ENCODE measurements around the gene MRPL14.
"Not testable (repeated sequence)": the region's sequence is repeated elsewhere in the genome, so short reads cannot be mapped to it uniquely, and the experiment has no call there.

The MRPL14 gene

DNA sequence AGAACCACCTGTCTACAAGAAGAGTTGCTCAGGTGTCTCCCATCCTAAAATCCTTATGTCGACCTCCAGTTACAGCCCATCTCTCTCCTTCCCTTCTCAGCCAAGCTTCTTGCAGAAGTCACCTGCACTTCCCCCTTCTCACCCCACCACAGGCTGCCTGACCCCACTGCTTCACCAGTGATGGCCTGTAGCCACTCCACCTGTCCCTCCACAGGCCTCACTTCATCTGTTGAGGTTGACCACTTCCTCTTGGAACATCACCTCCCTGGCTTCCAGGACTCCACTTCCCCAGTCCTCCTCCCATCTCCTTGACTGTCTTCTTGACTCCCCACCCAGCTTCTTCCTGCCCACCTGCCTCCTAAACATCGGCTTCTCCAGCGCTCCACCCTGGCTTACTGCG lies 25.4 kb downstream of the MRPL14 start:
- DNase-seq (ENCODE audit: low read depth in 2 of 2) = no peak

DNA sequence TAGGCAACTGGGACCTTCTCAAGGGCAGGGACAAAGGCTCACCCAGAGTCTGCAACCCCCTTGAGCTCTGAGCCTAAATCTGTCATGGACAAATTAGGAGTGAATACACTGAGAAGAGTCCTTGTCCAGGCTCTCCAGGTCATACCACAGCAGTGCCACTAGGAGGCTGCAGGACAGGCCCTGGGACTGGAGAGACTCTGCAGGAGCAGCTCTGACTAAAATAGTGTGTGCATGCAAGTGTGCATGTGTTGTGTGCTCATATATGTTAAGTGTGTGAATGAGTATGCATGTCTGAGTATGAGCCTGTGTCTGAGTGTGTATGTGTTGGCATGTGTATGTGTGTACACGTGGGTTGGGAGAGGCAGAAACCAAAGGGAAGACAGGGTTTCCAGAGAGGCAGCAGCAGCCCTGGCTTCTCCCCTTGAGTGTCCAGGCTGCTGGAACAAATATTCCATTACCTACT lies 27.1 kb downstream of the MRPL14 start:
- no peak for DNase-seq (ENCODE audit: low read depth in 2 of 2)

DNA sequence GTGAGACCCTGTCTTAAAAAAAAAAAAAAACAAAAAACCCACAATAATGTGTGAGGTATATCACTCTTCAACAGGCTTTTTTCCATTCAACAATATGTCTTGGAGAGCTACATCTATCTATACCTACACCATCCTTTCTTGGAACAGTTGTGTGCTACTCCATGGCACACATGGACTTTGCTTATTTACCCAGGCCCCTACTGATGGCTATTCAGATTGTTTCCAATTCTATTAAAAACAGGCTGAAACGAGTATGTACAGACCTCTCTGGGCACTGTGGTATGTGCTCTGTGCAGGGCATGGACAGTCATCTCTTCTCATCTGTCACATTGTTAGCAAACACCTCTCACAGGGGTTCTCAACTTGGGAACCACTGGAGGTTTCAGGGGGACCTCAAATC lies 28.1 kb downstream of the MRPL14 start:
- DNase-seq (ENCODE audit: low read depth in 2 of 2) = no peak

DNA sequence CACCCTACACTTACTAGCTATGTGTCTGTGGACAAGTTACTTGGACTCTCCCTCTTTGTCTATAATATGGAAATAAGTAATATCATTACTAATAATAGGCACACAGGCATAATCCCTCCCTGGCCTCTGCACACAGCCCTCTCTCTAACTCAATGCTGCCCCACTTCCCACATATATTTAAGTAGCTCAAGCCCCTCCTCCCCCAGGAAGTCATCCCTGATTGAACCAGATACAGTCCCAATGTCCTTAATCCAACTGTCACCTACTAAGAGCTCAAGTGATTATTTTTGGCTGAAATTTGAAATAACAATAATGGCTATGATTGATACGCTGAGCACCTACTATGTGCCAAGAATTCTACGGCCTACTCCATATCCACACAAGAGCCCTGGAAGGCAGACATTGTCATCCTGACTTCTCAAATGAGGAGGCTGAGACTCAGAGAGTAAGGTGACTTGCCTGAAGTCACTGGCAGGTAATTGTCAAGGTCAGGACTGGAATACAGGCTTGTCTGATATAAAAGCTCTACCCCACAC lies 29.4 kb downstream of the MRPL14 start:
- DNase-seq (ENCODE audit: low read depth in 2 of 2) = no peak

DNA sequence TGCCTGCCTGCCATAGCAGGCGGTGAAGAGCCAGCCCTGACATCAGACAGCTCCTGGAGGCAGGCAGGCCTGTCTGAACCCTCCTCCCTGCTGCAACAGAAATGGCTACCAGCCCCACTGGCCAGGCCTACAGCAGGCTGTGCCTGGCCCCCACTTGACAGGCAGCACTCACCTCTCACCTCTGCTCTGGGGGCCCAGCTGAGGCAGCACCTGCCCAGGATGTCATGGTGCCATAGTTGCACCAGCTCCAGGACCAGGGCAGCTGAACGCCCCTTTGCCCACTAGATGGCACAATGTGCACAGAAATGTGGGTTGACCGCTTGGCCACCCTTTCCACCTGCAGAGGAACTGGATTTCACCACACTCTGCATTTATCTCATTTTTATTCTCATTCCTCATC lies 30.6 kb downstream of the MRPL14 start:
- DNase-seq (ENCODE audit: low read depth in 2 of 2) = peak; percentile 43 to 62

DNA sequence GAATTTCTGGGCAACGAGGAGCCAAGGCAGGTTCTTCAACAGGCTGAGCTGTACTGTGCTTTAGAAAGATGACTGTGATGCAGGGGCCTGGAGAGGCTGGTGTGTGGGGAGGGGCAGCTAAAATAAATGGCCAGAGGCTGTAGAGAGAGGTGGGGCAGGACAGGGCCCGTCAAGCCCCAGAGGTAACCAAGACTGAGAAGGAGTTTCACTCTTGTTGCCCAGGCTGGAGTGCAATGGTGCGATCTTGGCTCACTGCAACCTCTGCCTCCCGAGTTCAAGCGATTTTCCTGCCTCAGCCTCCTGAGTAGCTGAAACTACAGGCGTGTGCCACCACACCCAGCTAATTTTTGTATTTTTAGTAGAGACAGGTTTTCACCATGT lies 32.0 kb downstream of the MRPL14 start:
- not testable (repeated sequence) for DNase-seq (ENCODE audit: low read depth in 2 of 2)

DNA sequence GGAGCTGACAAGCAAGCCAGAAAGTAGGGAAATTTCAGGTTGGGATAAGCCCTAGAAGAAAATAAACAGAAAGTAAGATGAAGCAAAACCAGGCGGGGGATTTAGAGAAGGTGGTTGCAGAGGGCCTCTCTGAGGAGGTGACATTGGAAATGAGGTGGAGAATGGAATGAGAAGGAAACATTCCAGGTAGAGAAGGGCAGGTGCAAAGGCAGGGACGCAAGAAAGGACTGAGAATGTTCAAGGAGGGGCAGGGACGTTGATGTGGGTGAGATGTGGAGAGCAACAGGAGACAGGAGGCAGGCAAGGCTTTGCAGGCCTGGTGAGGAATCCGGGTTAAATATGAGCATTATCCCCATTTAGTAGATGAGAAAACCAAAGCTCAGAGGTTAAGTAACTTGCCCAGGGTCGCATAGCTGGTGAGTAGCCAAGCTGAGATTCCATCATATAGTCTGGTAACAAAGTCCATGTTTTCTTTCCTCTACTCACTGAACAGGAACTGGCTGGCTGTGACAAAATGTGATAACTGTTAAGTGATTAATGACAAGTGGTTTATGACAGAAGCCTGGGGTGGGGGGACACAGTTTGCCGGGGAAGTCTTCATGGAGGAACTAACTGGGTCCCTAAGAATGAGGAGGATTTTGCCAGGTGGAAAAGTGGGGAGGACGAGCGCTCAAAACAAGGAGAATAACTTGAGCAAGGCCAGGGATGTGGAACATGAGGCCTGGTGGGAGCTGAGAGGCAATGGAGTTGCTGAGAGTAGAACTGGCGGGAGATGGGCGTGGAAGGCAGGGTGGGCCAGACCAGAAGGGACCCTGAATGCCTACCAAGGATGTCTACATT lies 32.6 kb downstream of the MRPL14 start:
- DNase-seq (ENCODE audit: low read depth in 2 of 2) = no peak

DNA sequence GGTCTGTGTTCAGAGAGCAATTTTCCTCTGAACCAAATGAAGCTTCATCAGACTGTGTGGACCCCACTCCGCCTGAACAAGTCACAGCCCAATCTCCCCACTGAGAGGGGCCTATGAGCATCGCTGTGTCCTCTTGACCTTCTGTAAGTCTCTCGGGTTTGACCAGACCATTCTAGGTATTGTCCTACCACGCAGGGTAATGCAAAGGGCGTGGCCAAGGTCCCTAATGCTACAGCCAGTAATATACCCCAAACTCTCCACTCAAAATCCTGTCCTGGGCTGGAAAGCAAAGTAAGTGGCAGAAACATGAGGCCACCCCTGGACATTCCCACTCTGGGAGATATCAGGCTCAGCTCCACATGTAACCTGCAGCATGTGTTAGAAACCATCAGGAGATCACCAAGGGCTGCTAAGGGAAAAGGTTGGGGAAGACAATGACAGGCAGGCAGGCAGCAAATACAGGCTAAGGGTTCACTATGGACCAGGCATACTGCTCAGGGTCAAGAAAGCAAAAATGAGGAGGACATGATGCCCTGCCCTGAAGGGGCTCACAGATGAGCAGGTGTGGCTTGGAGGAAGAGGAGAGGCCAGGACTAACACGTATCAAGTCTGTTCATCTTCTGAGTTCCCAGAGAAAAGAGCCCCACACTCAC lies 33.4 kb downstream of the MRPL14 start:
- no peak for DNase-seq (ENCODE audit: low read depth in 2 of 2)

DNA sequence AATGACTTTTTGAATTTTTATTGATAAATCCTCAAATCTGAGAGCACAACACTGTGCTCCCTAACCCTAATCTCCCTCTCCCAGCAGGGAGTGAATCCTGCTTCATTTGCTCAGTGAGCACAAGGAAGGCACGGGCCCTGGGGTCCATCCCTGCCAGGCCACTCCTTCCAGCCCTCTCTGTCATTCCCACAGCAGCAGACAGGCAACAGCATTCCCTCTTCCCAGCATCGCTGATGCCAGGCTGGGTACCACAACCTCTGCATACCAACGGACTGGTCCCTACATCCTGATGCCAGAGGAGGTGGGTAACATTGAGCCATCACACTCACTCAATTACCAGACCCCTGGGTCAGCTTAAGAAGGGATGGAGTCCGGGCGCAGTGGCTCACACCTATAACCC lies 34.2 kb downstream of the MRPL14 start:
- DNase-seq (ENCODE audit: low read depth in 2 of 2) = no peak

DNA sequence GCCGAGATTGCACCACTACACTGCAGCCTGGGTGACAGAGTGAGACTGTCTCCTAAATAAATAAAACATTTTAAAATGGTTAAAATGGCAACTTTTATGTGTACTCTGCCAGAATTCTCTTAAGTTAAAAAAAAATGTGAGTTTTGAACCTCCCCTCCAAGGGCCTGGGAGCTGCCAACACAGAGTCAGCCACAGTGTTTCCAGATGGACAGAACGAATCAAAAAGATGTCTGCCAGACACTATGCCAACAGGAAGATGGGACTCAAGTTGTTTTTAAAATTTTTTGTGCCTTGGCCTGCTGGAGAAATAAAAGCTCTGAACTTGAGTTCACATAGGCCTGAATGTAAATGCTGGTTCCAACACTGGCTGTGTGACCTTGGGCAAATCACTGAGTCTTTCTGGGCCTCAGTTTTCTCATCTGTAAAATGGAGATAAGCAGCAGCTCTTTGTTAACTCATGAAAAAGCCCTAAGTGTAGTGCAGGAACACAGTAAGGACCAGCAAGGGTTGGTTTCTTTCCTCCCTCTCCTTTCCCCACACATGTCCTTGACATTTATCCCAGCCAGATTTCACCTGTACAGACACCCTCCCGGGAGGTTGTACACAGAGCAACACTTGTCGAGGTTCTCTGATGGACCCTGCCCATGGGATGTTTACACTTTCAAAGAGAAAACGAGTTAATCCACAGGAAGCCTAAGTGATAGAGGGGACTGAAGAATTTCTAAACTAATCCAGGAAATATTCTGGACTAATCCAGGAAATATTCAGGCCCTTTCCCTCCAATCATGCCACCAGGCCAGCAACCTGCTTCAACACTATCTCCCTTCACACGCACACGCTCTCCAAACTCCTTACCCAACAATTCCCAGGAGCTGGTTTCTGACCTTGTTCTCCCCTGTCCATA lies 35.0 kb downstream of the MRPL14 start:
- no peak for DNase-seq (ENCODE audit: low read depth in 2 of 2)

DNA sequence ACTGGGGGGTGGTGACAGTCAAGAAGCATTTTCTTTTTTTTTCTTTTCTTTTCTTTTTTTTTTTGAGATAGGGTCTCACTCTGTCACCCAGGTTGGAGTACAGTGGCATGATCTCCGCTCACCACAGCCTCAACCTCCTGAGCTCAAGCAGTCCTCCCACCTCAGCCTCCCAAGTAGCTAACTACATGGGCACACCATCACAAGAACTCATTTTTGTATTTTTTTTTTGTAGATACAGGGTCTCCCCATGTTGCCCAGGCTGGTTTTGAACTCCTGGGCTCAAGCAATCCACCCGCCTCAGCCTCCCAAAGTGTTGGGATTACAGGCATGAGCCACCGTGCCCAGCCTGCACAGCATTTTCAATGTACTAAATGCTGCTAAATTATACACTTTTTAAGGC lies 35.9 kb downstream of the MRPL14 start:
- DNase-seq (ENCODE audit: low read depth in 2 of 2) = not testable (repeated sequence)

DNA sequence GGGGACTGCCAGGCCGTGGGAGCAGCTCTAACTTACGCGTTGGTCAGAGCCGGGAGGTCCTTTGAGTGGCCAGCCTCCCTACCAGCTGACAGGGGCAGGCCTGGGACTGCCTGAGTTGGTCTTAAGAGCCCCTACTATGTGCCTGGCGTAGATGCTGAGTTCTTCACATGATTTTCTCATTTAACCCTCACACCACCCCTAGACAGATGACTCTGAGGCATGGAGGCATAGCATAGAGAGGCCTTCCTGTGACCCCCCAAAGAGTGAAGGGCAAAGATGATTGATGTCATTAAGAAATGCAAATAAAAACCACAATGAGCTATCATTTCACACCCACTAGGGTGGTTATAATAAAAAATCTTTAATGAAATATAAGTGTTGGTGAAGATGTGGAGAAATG lies 36.8 kb downstream of the MRPL14 start:
- no peak for DNase-seq (ENCODE audit: low read depth in 2 of 2)

DNA sequence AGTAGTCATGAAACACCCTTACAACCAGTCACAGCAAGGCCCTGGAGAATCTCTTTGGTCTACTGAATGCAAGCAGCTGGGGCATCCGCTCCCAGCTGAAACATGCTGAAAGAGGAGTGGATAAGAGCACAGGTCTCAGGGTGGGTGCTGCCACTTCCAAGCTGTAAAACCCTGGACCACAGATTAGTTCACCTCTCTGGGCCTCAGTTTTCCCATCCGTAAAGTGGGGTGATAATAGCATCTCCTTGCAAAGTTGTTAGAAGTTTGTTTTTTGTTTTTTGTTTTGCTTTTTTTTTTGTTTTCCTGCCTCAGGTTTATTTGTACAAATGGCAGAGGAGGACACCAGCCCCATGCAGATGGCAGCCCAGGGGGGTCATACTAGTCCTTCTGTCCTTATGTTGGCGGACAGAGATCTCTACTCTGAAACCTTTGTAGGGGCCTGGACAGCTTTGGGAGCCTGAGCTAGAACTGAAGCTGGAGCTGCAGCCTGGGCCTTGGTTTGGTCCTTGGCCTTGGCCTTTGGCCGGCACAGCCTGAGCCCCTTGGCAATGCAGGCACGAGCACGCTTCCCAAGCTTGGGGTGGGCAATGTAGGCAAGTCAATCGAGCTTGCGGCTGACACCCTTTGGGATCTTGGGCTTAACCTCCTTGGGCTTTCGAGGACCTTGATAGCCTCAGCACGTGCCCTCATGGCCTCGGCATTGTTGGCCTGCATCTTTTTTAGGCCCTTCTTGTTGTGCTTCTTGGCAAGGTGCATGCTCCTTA lies 38.2 kb downstream of the MRPL14 start:
- no peak for DNase-seq (ENCODE audit: low read depth in 2 of 2)

DNA sequence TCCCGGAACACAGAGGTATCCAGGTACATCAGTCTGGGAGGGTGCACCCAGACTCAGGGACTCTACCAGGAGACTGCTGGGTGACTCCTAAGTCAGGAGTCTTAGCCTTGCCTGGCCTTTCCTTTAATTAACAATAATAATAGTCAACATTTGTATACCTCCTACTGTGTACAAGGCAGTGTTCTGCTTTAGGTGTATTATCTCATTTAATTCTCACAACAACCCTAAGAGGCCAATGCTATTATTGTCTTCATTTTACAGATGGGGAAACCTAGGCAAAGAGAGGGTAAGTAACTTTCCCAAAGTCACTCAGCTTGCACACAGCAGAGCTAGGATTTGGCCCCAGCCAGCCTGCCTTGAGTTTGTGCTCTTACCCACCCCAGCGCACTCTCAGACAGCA lies 39.6 kb downstream of the MRPL14 start:
- DNase-seq (ENCODE audit: low read depth in 2 of 2) = no peak

DNA sequence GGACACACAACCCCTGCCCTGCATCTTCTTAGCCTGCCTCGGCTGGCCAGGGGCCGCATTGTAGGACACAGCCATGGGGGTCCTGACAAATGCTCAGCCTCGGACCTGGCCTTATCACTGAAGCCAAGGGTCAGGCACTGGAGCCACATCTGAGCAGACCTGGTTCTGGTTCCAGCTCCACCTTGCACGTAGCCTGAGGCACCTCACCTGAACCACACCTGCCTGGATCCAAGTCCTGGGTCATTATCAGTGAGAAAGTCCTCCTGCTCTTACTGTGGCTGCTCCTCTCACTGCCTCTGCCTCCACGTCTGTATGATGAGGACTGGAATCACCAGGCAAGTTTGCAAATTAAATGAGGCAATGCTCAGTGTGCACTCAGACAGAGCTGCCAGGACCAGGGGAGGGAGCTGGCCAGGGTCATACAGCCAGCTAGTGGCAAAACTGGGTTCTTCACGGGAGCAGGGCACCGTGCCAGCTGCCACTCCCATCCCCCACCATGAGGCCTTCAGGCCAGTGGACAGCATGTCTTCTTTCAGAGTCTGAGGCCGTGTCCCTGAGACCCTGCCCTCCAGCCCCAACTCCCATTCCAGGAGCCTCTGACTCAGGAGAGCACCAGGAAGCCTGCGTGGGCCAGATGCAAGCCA lies 40.2 kb downstream of the MRPL14 start:
- no peak for DNase-seq (ENCODE audit: low read depth in 2 of 2)

DNA sequence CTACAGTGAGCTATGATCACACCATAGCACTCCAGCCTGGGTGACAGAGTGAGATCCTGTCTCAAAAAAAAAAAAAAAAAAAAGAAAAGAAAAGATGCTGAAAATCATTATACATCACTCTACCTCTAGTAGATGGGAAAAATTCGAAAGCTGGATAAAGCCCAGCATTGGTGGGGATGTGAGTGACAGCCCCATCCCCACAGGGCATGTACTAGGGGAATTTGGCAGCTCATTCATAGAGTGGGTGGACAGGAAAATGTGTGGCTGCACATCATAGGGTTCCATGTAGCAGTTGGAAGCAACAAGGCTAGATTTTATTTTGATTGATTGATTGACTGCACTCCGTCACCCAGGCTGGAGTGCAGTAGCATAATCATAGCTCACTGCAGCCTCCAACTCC lies 42.0 kb downstream of the MRPL14 start:
- no peak for DNase-seq (ENCODE audit: low read depth in 2 of 2)

DNA sequence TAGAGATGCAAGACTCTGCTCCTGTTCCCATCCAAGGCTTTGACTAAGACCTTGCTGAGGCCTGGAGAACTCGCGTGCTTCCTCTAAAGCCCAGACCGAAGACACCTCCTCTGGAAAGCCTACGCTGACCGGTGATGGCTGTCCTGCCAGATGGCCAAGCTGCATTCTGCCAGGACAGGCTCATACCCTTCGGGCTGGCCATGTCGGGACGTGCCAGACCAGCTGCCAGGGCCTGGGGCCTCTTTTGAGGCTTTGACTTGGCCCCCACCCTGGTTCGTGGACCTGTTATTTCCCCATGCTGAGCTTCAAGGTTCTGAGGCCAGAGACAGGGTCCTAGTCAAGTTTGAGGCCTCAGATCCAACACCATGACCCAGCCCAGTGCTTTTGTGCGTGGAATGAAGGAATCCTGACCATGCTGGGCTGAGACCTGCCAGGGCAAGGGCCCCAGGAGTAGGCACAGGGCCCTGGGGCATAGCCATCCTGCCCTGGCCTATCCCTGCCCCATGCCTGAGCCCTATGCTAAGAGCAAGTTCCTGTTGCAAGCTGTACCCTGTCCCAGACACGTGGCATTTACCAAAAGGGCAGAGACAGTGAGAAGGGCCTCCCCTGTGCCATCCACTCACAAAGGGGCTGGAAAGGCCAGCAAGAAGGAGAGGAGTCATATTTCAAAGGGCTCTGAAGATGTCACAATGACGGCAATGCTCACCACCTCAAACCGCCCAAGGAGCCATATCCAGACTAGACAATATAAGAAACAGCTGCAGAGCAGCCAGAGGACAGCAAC lies 42.8 kb downstream of the MRPL14 start:
- DNase-seq (ENCODE audit: low read depth in 2 of 2) = no peak

DNA sequence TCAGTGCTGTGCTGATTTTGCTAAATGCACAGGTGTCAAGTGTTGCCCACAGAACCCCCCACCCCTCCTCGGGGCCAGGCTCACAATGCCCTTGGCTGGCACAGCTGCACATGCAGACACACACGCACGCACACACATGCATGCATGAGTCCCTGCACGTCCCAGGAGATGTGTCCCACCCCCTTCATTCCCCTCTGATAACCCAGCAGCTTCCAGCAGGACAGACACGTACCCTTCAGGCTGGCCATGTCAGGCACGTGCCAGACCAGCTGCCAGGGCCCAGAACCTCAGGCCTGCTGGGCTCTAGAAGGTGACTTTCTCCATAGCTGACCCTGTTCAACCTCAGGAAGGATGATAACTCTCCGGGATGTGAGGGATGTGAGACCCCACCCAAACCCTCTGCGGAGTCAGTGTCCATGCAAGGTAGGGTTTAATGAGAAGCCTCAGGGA lies 44.4 kb downstream of the MRPL14 start:
- DNase-seq (ENCODE audit: low read depth in 2 of 2) = no peak

DNA sequence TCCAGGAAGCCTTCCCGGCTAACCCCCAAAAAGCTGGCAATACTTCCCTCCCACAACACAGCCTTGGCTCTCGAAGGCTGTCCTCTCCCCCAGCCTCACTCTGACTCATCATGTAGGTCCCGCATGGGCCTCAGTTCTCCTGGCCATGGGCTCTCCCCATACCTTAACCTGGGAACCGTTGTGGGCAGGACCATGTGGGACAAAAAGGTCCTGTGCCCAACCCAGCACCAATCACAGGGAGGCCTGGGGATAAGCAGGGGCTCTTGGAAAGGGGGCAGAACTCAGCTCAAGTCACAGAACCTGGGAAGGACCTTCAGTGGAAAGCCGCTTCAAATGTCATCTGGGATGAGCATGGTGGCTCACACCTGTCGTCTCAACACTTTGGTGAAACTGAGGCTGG lies 45.5 kb downstream of the MRPL14 start:
- no peak for DNase-seq (ENCODE audit: low read depth in 2 of 2)
